COR-L47 (cell line): ENCODE measurements around the gene SPTB.
A peak's percentile ranks its signal among the peaks of the same experiment; 100 is the strongest.

Experiments
- DNase-seq: peaks from one replicate; lab custom pipeline; 2025; lab: John Stamatoyannopoulos, UW

SPTB gene

GRCh38 chr14:64729386-64730060 is 150.2 kb downstream of the SPTB start:
- DNase-seq: no peak

DNA sequence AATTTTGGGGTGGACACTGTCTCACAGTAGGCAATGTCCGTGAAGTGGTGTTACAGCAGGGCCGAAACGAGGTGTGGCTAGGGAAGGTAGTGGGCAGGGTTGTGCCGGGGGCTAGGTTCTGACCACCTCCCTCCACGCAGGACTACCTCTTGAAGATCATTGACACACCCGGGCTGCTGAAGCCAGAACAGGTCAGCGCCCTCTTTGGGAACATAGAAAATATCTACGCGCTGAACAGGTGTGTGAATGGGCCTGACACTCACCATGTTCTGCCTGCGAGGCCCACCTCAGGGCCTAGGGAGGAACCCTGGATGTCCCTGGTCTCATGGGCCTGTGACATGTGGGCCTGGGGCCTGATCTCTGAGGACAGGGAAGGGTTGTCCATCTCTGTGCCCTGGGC is 150.9 kb downstream of the SPTB start:
- DNase-seq: no peak

DNA sequence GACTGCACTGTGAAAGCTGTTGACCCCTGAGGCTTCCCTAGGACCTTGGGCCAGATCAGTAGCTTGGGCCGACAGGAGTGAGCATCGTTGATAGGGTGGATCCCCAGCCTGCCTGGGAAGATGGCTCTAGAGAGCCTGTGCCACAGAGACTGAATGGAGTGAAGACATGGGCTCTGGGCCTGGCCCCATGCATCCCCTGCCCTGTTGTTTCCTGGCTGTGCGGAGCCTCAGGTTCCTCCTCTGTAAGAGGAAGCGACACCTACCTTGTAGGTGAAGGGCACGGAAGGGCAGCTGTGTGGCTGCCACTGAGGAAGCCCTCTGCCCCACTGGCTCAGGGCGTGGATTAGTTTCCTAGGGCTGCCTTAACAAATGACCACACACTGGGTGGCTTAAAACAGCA is 151.6 kb downstream of the SPTB start:
- no peak for DNase-seq

DNA sequence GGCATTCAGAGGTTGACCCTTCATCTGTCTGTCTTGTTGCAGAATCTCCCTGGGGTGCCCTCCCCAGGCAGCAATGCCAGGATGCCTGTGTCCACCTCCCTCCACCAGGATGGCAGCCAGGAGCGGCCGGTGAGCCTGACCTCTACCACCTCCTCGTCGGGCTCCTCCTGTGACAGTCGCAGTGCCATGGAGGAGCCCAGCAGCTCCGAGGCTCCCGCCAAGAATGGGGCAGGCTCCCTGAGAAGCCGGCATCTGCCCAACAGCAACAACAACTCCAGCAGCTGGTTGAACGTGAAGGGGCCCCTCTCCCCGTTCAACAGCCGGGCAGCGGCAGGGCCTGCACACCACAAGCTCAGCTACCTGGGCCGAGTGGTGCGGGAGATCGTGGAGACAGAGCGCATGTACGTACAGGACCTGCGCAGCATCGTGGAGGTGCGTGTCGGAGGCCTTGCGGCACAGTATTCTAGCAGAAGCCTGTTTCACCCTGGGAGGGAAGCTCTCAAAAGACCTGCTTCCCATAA is 152.1 kb downstream of the SPTB start:
- no peak for DNase-seq

DNA sequence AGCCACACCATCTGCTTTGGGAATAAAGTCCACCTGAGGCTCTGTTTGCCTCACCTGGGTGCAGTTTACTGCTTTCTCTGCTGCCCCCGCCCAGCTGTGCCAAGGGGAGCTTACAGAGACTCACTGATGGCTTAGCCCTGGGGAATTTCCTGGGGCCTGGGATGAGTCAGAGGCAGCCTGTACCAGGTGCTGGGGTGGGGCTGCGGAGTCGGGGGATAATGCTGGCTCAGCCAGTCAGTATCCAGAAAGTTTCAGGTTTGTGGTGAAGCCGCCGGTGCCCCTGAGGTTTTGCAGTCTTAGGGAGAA is 153.2 kb downstream of the SPTB start:
- DNase-seq: peak; percentile 77

DNA sequence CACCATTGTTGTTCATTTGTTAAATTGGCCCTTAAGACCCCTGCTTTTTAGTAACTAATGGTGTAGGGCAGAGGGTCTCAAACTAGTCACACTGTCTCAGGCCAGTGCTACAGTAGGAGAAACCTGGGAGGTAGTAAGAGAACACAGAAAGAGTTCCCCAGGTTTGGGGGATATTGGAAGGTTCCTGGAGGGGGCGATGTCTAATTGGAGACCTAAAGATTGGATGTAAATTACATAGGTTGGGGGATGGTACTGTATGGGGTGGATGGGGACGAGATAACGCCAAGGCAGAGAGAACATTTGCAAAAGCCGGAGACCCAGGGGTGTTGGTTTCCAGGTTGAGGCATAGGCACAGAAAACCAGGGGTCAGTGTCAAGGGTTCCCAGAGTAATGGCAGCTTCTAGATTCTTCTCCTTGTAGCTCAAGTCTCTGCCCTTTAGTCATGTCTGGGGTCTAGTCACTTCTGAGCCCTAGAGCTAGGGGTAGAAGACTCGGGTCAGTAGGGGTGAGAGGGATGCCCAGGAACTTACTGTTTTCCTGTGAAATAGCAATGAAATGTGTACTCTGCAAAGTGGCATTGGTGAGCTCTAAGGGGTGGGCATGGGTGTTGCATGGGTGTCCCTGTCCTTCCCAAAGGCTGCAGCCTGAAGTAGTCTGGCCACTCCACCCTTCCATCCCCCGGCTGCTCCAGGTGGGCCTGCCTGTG is 153.7 kb downstream of the SPTB start:
- DNase-seq: no peak

- DNase-seq: no peak
Observed at GRCh38 chr14:64725261-64725815, 154.4 kb downstream of the SPTB start.

DNA sequence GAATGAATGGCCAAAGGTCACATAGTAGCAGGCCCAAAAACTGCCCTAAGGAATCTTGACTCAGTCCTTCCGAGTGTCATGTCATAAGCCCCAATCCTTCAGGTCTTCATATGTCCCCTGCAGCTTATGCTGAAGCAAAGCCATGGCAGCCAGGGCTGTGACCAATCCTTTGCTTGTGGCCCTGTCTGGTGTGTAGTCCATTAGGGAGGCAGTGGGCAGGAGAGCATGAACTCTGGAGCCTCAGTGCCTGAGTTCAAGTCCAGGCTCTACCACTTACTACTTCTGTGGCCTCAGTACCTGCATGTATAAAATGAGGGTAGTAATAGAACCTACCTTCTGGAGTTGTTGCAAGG is 155.2 kb downstream of the SPTB start:
- DNase-seq: no peak

DNA sequence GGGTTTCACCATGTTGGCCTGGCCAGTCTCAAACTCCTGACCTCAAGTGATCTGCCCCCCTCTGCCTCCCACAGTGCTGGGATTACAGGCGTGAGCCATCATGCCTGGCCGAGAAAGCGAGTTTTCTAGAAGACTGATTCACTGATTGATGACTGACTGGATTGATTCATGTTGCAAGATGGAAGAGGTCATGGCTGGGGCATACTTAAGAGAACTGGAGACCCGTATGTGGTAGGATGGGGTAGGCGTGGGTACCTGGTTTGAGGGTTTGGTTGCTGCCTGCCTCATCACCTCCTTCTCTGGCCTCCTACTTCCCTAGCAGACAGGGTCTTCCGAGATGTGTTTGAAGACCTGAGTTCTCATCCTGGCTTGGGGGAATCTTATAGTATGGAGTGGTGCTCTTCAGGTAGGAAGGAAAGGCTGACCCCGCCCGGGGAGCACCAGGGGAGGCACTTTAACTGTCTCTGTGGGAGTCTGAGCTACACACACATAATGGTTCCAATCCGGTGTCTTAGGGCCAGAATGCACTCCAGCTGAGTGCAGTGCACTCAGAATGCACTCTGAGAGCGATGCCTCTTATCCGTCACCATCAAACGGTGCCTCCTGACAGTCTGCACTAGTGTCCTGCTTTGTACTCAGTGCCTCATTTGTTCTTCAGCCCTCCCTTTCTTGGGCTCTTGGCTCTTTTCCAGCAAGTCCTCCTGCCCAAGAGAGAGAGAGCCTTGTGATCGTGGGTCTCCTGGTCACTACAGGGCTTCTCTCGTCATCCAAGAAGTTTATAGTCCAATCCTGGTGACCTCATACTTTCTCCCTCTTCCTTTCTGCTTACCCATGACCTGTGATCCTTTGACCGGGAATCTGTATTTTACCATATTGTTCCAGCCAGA is 155.8 kb downstream of the SPTB start:
- no peak for DNase-seq

- no peak for DNase-seq
Observed at GRCh38 chr14:64722842-64723447, 156.8 kb downstream of the SPTB start.

GRCh38 chr14:64721899-64722298 is 157.8 kb downstream of the SPTB start:
- DNase-seq: no peak

- peak; percentile 58 for DNase-seq
Observed at GRCh38 chr14:64721391-64721791, 158.3 kb downstream of the SPTB start.

GRCh38 chr14:64720131-64720576 is 159.6 kb downstream of the SPTB start:
- no peak for DNase-seq

GRCh38 chr14:64719601-64720000 is 160.1 kb downstream of the SPTB start:
- no peak for DNase-seq

- no peak for DNase-seq
Observed at GRCh38 chr14:64718762-64719161, 160.9 kb downstream of the SPTB start.

- DNase-seq: no peak
Observed at GRCh38 chr14:64717870-64718269, 161.8 kb downstream of the SPTB start.

GRCh38 chr14:64715628-64716412 is 163.9 kb downstream of the SPTB start:
- no peak for DNase-seq

DNA sequence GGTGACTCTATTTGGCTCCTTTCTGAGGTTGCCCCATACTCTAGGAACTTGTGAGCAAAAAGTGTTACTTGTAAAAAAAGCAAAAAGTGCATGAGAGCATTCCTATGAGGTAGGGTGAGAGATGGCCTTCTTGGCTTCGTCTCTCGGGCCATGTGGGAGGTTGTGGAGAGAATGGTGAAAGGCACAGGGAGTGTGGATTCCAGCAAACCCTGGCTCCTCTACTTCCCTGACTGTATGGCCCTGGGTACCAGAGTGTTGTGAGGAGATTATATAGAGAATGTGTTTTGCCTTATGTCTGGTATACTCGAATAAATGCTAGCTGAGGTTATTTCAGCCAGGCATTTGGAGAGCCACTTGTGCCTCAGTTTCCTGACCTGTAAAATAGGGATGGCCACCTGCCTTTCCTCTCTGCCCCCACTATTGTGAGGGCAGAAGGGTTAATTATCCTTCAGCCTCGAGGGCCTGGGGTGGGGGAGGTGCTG is 164.5 kb downstream of the SPTB start:
- DNase-seq: no peak

DNA sequence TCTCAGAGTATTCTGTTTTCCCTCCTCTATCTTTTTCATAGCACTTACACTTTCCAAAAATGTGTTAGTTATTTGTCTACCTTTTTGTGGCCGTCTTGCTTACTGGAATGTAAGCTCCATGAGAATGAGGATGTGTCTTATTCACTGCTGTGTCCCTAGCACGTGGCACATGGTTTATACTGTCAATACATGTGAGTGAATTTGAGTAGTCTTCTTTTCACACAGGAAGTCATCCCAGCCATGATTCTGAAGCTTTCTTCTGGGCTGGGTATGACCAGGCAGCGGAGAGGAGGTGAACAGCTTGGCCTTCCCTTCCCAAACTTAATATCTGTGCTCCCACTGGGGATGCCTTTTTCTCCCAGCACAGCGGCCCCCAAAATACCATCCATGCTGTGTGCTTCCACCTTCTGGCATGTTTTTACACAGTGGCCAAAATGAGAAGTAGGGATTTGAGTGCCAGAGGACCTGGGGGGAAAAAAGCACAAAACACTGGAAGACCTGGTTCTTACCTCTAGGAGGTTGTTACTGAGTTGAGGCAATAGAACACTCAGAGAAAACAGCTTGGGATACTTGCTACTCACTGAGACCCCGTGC is 165.2 kb downstream of the SPTB start:
- no peak for DNase-seq

DNA sequence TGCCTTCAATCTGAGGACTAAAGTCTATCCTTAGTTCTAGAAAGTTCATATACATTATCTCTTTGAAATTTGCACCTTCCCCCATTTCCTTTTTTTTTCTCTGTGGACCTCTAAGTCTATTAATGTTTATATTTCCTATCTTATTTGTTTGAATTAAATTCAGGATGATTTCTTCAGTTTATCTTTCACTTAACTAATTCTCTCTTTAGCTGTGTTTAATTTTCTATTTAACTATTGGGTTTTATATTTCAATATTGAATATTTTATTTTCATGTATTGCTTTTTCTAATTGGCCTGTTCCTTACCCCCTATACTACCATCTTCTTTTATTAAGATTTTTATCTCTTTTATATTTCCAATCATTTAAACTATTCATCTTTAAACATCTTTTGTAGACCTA is 166.0 kb downstream of the SPTB start:
- DNase-seq: no peak

GRCh38 chr14:64711039-64711438 is 168.7 kb downstream of the SPTB start:
- no peak for DNase-seq
